NCI-H1694 treated with DMSO at 0.1 percent for 48 hours (cell line): ENCODE data around the gene PRDM8.
A peak's percentile ranks its signal among the peaks of the same experiment; 100 is the strongest.

ENCODE experiments used
- DNase-seq: peaks from one replicate; lab custom pipeline; 2025; lab: John Stamatoyannopoulos, UW

The PRDM8 gene

GRCh38 chr4:80202190-80202711, 4.9 kb downstream of the PRDM8 start:
- DNase-seq, result no peak

- no peak for DNase-seq
Observed at GRCh38 chr4:80202741-80203553, 5.6 kb downstream of the PRDM8 start.

DNA sequence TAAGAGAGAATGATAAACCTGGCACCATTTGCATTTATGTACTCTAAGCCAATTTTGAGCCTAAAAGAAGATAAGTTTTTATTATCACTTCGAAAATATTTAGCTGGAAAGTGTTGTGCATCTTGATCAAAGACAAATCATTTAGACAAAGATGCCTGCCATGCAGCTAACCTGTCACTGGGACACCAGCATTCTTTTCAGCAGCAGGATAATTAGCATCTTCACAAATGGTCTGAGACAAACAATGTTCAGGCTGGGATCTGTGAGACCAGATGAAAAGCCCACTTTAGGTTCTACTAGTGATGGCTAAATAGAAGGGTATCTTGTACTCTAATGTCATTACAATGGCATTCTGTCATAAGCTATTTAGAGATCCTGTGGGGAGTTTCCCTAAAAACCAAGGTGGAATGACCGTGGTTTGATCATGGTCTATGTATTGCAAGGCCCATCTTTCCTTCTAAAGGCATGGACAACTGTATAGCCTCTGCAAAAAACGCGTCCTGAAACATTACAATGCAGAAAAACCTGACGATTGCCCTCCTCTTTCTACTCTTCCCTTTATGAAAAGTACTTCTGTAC, 7.2 kb downstream of the PRDM8 start:
- no peak for DNase-seq

DNA sequence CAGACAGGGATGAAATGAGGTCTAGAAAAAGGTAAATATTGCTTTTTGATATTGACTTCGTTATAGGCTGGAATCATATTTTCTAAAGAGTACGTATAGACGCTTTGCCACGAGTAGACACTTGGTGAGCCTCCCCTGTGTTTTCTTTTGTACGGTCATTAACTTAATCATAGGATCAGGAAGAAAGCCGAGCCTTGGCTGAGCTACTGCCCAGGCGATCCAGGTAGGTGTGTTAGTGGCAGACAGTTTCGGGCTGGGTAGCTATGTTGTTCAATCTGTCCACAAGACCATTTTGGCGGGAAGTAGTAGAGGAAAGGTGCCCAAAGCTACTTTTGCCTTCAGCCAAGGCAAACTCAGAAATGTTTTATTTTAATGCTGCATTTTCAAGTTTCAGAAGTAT, 8.8 kb downstream of the PRDM8 start:
- no peak for DNase-seq

DNA sequence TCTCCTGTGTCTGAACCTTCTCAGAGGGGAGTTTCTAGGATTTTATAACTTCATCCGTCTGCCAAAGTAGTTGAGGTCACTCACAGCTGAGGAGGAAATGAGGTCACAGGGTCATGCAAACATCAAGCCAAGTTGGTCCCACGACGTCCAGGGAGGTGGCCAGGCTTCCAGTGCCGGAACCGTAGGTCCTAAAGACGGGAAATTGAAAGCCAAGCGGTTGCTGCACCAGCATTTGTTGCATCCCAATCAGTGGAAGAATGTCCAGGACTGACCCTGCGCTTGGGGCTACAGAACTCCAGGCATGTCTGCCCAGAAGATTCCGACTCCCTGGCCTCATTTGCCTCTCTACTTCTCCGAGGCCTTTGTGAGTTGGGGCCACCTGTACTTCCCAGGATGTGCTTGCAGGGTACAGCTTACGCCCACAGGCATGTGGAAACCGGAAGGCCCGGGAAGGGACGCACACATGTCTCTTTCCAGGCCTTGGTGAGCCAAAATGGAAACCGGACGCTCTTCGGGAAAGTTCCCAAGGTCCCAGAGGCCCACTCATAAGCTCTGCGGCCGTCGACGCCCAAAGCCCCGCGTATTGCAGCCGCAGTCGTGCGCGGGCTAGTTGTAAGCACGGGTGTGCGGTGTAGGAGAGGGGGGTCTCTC, 9.3 kb downstream of the PRDM8 start:
- DNase-seq, result no peak

DNA sequence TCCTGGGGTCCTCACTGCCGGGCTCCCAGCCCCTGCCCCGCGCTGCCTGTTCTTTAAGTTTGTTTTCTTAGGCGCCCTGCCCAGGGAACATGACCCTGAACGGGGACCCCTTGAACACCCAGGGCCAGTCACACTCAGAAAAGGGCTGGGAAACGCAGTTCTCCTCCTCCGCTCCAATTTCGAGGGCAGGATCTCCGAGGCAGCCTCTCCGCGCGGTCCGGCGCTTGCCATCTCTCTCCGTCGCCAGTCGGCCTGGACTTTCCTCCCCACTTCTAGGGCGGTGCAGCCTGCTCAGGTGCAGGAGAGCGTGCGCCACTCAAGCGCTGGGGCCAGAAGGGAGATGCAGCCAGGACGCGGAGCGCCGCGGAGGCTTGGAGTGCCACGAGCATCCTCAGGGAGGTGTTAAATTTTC, 9.9 kb downstream of the PRDM8 start:
- no peak for DNase-seq

DNA sequence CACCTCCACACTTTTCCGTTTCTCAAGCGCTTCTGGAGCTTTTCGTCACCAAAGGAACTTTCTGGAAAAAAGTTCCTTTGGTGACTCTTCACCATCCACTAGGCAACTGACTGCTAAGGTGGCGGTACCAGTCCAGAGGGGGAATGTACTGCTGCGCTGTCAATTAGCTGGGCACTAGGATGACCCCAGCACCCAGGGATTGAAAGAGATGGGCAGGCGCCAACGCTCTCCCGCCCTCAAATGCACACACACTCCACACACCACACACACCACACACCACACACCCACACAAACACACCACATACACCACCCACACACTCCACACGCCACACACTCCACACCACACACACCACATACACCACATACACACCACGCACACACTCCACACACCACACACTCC, 10.4 kb downstream of the PRDM8 start:
- DNase-seq, result no peak

GRCh38 chr4:80208610-80209339, 11.5 kb downstream of the PRDM8 start:
- DNase-seq, result peak; percentile 47

- DNase-seq, result no peak
Observed at GRCh38 chr4:80209340-80209701, 12.0 kb downstream of the PRDM8 start.

- no peak for DNase-seq
Observed at GRCh38 chr4:80210549-80210948, 13.2 kb downstream of the PRDM8 start.

DNA sequence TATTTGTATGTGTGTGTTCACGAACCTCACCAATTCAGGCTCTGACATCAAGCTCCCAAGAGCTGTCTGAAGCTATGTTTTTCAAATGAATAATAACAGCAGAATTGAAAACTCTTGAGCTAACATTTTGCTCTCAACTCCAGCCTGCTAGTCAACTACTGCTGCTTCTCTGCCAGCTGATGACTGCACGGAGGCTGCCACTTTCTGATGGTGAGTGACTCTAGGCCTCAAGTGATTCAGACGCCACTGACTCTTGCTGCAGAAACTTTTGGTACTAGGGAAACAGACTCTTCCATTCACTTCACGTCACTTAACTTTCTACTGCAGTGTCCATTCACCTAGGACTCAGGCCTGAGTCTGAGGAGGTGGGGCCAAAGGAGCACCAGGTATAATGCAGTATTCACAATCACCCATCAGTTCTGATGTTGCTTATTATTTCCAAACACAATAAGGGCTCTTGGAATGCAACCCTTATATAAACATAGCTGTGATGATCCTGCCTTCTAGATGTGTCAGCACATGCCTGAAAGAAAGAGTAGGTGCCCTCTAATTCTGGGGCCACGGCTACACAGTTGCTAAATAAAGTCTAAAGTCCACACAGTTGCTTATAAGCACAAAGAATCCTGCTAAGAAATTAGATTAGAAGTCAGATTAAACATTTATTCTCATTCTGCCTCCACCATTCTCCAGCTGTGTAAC, 16.0 kb downstream of the PRDM8 start:
- no peak for DNase-seq

DNA sequence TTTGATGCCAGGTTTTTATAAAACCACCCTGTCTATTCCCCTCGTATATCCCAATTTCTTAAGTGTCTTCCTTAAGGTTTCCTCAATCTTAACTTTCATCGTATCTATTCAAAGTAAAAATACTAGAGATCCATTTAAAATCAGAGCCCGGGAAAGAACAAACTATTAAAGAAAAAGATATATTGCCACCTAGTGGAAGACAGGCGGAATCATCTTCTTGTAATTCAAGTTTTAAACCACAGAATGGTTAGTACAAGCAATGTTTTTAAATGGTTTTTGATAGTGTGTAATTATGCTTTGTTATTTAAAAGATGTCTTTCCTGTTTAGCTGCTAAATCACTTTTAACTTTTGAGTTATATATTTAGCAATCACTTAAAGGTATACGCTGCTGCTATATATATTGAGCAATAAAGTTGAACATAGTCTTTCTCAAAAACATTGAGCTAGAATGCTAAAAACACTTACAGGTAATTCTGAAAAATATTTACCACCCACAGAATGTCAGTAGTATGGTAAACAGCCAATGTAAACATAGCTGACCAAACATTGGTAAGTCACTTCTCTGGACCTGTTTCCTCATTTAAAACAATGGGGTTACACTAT, 18.2 kb downstream of the PRDM8 start:
- peak; percentile 66 for DNase-seq

DNA sequence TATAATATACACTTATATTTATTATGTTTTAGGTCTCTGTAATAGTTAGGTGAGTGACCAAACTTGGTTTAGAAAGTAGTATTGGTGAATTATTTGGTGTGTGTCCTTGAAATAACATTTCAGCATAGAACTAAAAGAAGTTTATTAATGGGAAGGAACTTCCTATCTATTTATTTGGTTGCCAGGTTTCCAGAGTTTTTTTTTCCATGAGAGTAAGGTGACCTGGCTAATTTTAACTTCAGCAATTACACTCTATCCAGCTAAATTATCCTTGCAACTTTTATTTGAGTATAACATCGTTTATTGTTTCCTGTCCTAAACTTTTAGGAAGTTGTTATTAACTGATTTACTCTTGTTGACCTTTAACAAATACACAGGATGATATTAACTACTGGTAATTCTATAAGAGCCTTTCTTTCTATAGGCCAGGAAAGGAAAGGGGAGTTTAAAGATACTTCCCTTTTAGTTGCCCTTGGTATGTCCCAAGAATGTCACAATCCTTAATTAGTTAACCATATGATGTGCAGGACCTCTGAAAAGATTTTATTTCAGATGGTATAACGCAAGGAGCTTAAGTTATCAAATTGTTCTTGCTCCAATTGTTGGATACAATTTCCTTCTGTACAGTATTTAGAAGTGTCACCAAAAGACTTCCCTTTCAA, 18.9 kb downstream of the PRDM8 start:
- no peak for DNase-seq

GRCh38 chr4:80219301-80220025, 22.2 kb downstream of the PRDM8 start:
- no peak for DNase-seq

GRCh38 chr4:80220711-80221110, 23.4 kb downstream of the PRDM8 start:
- no peak for DNase-seq

- peak; percentile 39 for DNase-seq
Observed at GRCh38 chr4:80221161-80221560, 23.9 kb downstream of the PRDM8 start.

GRCh38 chr4:80225595-80225994, 28.3 kb downstream of the PRDM8 start:
- DNase-seq, result no peak

DNA sequence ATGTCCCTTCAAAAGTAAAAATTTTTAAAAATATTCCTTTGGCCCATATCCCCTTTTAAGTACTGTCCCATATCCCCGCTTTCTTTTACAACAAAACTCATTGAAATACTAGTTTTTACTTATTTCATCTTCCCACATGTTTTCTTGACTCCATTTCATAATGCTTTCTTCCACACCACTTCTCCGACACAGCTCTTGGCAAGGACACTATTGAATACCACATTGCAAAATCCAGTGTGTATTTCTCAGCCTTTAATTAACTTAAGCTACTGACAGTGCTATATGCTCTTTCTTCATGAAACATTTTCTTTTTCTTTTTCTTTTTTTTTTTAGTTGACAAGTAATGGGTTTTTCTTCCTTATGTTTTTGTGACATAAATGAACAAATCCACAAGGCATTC, 28.8 kb downstream of the PRDM8 start:
- DNase-seq, result no peak

GRCh38 chr4:80228460-80228859, 31.2 kb downstream of the PRDM8 start:
- DNase-seq, result no peak

DNA sequence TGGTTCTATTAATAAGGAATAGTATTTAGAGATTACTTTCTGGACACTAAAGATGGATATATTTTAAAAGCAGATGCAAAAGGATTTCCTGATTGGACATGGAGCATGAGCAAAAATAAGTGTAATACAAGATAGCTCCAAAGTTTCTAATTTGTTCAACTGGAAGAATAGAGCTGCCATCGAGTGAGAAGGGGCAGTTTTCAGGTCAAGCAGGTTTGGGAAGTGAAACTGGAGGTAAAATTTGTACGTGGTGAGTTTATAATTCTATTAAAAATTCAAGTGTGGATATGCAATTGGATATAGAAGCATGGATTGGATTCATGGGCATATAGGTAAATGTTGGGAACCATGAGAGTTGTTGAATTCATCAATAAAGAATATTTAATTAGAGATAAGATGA, 31.8 kb downstream of the PRDM8 start:
- DNase-seq, result no peak
